MG63 (cell line): ENCODE results near the gene SMAD4. TPM values are rescaled to one million over a fixed set of nuclear protein-coding genes. Genes with fewer than 3 reads are reported as not detected.

ENCODE experiments used
- DNase-seq: peaks from one replicate; pipeline ENCODE4 v3.0.0-alpha.2; 2020
- H3K27me3 ChIP-seq: fragments of 250-450 bp; sonication (Bioruptor Pico); 2 replicates; pipeline ENCODE4 v1.5.1; 2020; ENCODE audit warnings: mild to moderate bottlenecking, moderate library complexity
- H3K36me3 ChIP-seq: fragments of 250-450 bp; sonication (Bioruptor Pico); 2 replicates; pipeline ENCODE4 v1.5.1; 2020; ENCODE audit warnings: mild to moderate bottlenecking, moderate library complexity
- H3K4me3 ChIP-seq: fragments of 250-450 bp; sonication (Bioruptor Pico); 2 replicates; pipeline ENCODE4 v1.5.1; 2020; ENCODE audit warnings: mild to moderate bottlenecking, moderate library complexity
- H3K9me3 ChIP-seq: fragments of 250-450 bp; sonication (Bioruptor Pico); 2 replicates; pipeline ENCODE4 v1.5.1; 2020; ENCODE audit warnings: mild to moderate bottlenecking, moderate library complexity
- total RNA-seq: library from RNA; depleted of rRNA; stranded (reverse); fragments of >200 nt; shearing (Covaris generic); gene quantifications from 2 replicates; pipeline ENCODE4 v1.2.3, GENCODE V29; 2014; ENCODE audit warnings: low replicate concordance

SMAD4 gene
- total RNA-seq, 1 experiment from 2014 or later = 58.6 TPM

DNA sequence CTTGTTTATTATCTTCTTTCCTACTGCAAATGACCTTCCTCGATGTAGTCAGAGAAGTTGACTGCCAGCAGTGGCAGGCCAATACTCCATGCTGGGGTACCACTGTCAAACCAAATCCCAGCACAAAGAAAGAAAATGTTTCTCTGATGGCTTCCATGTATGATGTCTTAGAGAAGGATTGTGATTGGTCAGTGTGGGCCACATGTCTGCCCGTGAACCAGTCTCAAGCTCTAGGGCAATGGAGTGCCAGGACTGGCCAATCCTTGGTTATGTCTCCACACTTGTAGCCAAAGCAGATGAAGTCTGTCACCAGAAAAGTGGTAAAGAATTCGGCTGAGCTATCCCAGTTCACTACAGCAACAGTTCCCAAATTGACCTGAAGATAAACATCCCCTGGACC lies 17.6 kb upstream of the SMAD4 start:
- Histone ChIP-seq H3K9me3 (no peaks in the 10 kb centered on the region), H3K4me3 (no peak overlapping the region), H3K36me3 (no peaks in the 10 kb centered on the region), H3K27me3 (no peaks in the 10 kb centered on the region)
- DNase-seq = no peak

DNA sequence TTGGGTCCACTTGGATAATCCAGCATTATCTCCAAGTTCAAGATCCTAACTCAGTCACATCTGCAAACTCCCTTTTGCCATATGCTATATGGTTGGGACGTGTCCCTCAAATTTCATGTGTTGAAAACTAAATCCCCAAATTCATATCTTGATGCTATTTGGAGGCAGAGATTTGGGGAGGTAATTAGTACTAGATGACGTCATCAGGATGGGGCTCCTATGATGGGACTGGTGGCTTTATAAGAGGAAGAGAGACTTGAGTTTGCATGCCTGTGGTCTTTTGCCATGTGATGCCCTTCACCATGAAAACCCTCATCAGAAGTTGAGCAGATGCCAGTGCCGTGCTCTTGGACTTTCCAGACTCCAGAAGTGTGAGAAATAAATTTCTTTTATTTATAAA lies 16.8 kb upstream of the SMAD4 start:
- H3K9me3 ChIP-seq = no peaks in the 10 kb centered on the region
- no peak for DNase-seq
- no peaks in the 10 kb centered on the region for H3K36me3 ChIP-seq
- H3K27me3 ChIP-seq = no peaks in the 10 kb centered on the region
- H3K4me3 ChIP-seq = no peak overlapping the region

DNA sequence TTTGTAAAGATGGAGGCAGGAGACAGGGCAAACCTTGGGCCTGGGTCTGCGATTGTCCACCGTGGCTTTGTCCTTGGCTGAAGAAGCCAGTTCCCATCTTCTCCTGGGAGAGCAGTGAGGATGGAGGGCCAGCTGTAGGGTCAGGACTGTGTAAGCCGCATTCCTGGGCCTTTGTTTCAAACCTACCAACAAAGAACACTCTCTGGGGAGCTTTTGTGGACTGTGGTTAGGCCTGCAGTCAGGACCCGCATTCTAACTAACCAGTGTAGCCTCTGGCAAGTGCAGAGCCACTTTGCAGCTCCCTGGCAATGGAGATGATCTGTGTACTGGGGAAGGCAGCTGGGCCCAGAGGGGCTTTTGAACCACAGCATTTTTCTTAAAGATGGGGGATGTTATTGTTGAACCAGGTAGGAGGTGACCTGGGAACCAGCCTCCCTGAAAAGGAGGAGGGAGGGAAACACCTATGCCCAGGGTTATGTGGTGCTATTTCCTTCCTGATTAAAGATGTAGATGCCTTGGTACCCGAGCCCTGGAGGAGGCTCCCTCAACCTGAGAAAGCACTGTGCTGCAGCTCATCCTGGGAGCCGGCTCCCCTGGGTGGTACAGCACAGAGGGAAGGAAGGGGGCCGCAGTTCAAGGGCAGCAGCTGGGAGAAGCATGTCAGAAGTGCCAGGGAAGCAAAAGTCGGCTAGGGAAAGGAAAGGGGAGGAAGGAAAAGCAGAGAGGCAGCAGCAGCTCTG lies 12.7 kb upstream of the SMAD4 start:
- no peak for DNase-seq
- no peaks in the 10 kb centered on the region for H3K27me3 ChIP-seq
- H3K4me3 ChIP-seq = no peak overlapping the region
- no peaks in the 10 kb centered on the region for H3K9me3 ChIP-seq
- no peaks in the 10 kb centered on the region for H3K36me3 ChIP-seq

DNA sequence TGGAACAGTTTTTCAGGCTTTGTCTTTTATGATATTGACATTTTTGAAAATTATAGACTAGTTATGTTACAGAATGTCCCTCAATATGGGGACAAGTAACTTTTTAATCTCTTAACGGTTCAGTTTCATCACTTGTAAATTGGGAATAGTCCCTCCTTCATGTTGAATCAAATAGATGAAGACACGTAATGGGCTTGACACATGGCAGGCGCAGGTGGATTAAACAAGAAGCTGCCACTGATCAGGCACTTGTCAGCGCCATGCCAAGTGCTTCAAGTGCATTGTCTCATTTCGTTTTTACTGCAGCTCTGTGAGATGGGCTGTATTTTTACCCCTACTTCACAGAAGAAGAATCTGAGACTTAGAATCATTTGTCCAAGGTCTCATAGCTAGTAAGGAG lies 9.5 kb upstream of the SMAD4 start:
- no peak overlapping the region for H3K4me3 ChIP-seq
- DNase-seq = no peak
- peaks cover 5% of the 10 kb centered on the region; the same call in 1 of the 2 replicates for H3K36me3 ChIP-seq
- no peaks in the 10 kb centered on the region for H3K9me3 ChIP-seq
- no peaks in the 10 kb centered on the region for H3K27me3 ChIP-seq

GRCh38 chr18:51021226-51021965 lies 8.6 kb upstream of the SMAD4 start:
- no peaks in the 10 kb centered on the region for H3K9me3 ChIP-seq
- no peak overlapping the region for H3K4me3 ChIP-seq
- H3K36me3 ChIP-seq = peaks cover 9% of the 10 kb centered on the region; the same call in 1 of the 2 replicates
- no peaks in the 10 kb centered on the region for H3K27me3 ChIP-seq
- no peak for DNase-seq

GRCh38 chr18:51025512-51025911 lies 4.5 kb upstream of the SMAD4 start:
- DNase-seq = no peak
- no peak overlapping the region for H3K4me3 ChIP-seq
- no peaks in the 10 kb centered on the region for H3K9me3 ChIP-seq
- H3K27me3 ChIP-seq = no peaks in the 10 kb centered on the region
- H3K36me3 ChIP-seq = peaks cover 9% of the 10 kb centered on the region

- Histone ChIP-seq H3K9me3 (no peaks in the 10 kb centered on the region), H3K4me3 (no peak overlapping the region), H3K36me3 (peaks cover 17% of the 10 kb centered on the region), H3K27me3 (no peaks in the 10 kb centered on the region)
- DNase-seq = peak; percentile 83
Measured at GRCh38 chr18:51028201-51028805, 1.7 kb upstream of the SMAD4 start.

DNA sequence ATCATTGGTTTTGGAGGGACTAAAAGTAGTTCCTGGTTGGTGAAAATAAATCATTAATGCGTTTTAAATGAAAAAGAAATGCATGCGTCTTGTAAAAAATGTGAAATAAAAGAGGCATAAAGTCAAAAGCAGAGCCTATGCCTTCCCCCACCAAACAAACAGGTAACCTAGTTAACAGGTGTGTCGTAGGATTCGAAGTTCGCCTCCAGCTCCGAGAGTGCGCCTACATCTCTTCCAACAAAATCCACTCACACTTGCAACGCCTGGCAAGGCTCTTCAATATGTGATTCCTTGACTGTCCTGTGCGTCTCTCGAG lies 677 bp upstream of the SMAD4 start:
- Histone ChIP-seq H3K9me3 (no peaks in the 10 kb centered on the region), H3K27me3 (no peaks in the 10 kb centered on the region), H3K4me3 (peak overlapping the region; percentile 61), H3K36me3 (peaks cover 23% of the 10 kb centered on the region)
- no peak for DNase-seq

GRCh38 chr18:51030537-51031258 lies 685 bp downstream of the SMAD4 start:
- Histone ChIP-seq H3K4me3 (peak overlapping the region; percentile 61), H3K36me3 (peaks cover 21% of the 10 kb centered on the region), H3K27me3 (no peaks in the 10 kb centered on the region), H3K9me3 (no peaks in the 10 kb centered on the region)
- peak; percentile 64 for DNase-seq

DNA sequence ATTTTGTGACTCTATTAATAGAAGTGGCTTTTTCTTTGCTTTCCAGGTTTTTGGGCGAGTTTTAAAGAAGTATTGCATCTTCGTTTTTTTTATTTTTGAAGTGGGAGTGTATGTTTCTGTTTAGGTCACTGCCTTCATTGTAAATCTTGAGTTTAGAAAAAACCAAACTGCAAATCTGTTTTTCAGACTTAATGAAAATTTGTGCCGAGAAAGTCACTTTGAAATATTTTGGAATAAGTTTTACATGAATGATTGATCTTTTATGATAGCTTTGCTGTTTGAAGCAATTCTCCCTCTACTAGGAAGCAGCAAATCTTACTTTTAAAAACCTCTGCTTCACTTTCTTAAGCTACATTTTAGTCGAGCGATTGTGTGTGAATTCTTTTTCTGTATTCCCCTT lies 2.2 kb downstream of the SMAD4 start:
- no peak for DNase-seq
- no peaks in the 10 kb centered on the region for H3K9me3 ChIP-seq
- H3K4me3 ChIP-seq = peak overlapping the region; percentile 61
- no peaks in the 10 kb centered on the region for H3K27me3 ChIP-seq
- H3K36me3 ChIP-seq = peaks cover 16% of the 10 kb centered on the region

GRCh38 chr18:51037230-51037629 lies 7.2 kb downstream of the SMAD4 start:
- Histone ChIP-seq H3K9me3 (no peaks in the 10 kb centered on the region), H3K36me3 (peaks cover 16% of the 10 kb centered on the region), H3K27me3 (no peaks in the 10 kb centered on the region), H3K4me3 (no peak overlapping the region)
- no peak for DNase-seq

DNA sequence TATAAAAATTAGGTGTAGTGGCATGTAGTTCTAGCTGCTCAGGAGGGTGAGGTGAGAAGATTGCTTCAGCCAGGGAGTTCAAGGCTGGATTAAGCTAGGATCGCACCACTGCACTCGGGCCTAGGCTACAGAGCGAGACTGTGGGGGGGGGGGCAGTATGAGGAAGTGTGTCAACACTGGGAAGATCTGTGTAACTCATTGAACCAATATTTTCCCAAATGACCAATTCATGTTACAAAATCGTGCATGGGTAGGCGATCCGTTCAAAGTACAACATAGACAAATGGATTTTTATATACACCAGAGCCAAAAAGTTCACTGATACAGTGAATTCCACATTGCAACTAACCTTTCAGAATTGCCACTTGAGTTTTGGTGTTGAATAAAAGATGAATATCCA lies 8.1 kb downstream of the SMAD4 start:
- H3K9me3 ChIP-seq = no peaks in the 10 kb centered on the region
- peaks cover 10% of the 10 kb centered on the region for H3K36me3 ChIP-seq
- no peak for DNase-seq
- H3K4me3 ChIP-seq = no peak overlapping the region
- H3K27me3 ChIP-seq = no peaks in the 10 kb centered on the region

DNA sequence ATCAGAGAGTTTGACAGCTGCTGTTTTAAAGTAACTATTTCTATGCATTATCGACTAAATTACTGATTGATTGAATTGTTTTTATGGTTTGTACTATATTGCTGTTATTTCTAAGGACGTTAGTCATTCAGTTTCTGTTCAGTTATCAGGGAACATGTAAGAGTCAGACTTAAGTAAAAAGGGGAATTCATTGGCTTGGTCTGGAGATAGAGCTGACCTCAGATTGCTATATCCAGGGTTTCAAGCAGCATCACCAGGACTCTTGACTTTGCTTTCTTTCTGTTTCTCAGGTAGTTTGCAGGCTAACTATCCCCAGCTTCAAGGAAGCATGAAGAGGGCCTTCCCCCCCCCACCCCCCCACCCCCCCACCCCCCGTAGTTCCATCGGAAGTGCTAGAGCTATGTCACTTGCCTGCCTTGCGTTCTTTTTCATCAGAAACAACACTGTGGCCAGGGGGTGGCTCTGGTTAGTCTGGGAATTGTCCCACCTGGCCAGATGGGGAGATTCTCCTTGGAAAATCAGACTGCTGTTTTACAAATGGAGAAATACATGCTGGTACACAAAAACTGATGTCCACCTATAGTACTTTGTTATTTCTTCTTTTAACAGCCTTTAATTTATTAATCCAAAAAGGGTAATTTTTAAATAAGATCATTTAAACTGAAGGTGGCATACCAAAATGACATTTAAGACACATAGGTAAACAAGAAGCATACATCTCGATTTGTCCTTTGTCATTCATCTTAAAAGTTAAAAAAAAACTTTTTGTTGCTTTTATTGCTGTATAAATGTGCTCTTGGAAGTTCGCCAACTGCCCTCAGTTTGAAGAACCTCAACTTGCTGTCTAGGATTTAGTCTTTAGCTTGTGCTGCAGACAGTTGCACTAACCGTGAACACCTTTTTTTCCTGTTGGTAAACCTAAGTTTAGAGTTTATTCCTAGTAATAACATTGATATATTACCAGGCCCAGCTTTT lies 9.4 kb downstream of the SMAD4 start:
- DNase-seq = no peak
- Histone ChIP-seq H3K36me3 (peaks cover 2% of the 10 kb centered on the region), H3K9me3 (no peaks in the 10 kb centered on the region)

GRCh38 chr18:51041677-51042352 lies 11.8 kb downstream of the SMAD4 start:
- H3K36me3 ChIP-seq = no peaks in the 10 kb centered on the region; the same call in 1 of the 2 replicates
- no peak for DNase-seq
- no peak overlapping the region for H3K4me3 ChIP-seq
- H3K9me3 ChIP-seq = no peaks in the 10 kb centered on the region
- H3K27me3 ChIP-seq = no peaks in the 10 kb centered on the region

More for the DNA sequence above, 9.4 kb downstream of the SMAD4 start:
- Histone ChIP-seq H3K4me3 (no peak overlapping the region), H3K27me3 (no peaks in the 10 kb centered on the region)

GRCh38 chr18:51044928-51045585 lies 15.0 kb downstream of the SMAD4 start:
- H3K9me3 ChIP-seq = no peaks in the 10 kb centered on the region
- no peak overlapping the region for H3K4me3 ChIP-seq
- H3K27me3 ChIP-seq = no peaks in the 10 kb centered on the region
- no peak for DNase-seq
- peaks cover 30% of the 10 kb centered on the region for H3K36me3 ChIP-seq
